Psoas muscle (tissue), 8 donors: ENCODE results near the gene RPL32. TPM values are rescaled to one million over a fixed set of nuclear protein-coding genes. Genes with fewer than 3 reads are reported as not detected.

Experiments
- ATAC-seq, 4 donors: fragments of 200-7000 bp; cut with Tn5 transposase; one replicate each; pipeline ENCODE4 v1.9.1; 2020; ENCODE audit warnings: moderate library complexity in 3 of 4, mild to moderate bottlenecking in 2 of 4
- DNase-seq, 2 donors: peaks; one replicate each; pipeline ENCODE4 v3.0.0-alpha.2; 2020
- H3K27ac ChIP-seq: fragments of 200-600 bp; one replicate; pipeline ENCODE4 v1.8.0; 2022
- H3K27me3 ChIP-seq, 3 donors: fragments of 200-600 bp in 1 of 3; one replicate each; pipeline versions ENCODE4 v1.6.1 to v1.8.0; 2013 to 2022; ENCODE audit warnings: low read length in 2 of 3, mild to moderate bottlenecking in 2 of 3, moderate library complexity in 1 of 3; ENCODE audit not compliant: insufficient read depth in 3 of 3
- H3K36me3 ChIP-seq, 2 donors: fragments of 200-600 bp in 1 of 2; one replicate each; pipeline versions ENCODE4 v1.6.1 to v1.8.0; 2013 to 2022; ENCODE audit warnings: low read depth in 1 of 2, mild to moderate bottlenecking in 1 of 2, moderate library complexity in 1 of 2; ENCODE audit not compliant: insufficient read depth in 1 of 2
- H3K4me1 ChIP-seq: fragments of 200-600 bp; one replicate; pipeline ENCODE4 v1.8.0; 2022
- H3K4me3 ChIP-seq: fragments of 200-600 bp; one replicate; pipeline ENCODE4 v1.8.0; 2022; ENCODE audit warnings: mild to moderate bottlenecking
- H3K9me3 ChIP-seq: fragments of 200-600 bp; one replicate; pipeline ENCODE4 v1.8.0; 2022
- CTCF ChIP-seq: fragments of 200-600 bp; IDR thresholded peaks from one replicate; pipeline ENCODE4 v1.8.0; 2022; ENCODE audit warnings: antibody characterized with exemption
- WGBS, 3 donors: extraction: QIAGEN DNeasy Blood & Tissue Kit; methylation state at CpG; one replicate each; pipeline versions ENCODE4 v1.1.6 to v1.1.7; 2013; 5-methylcytosine and 5-hydroxymethylcytosine counted together
- intact Hi-C, 2 donors: fragments of 100-400 bp; cut with DNase I; formaldehyde crosslinking; loops; one replicate each; pipeline versions ENCODE4 v1.11.0 to v1.14.2; 2022
- polyA plus RNA-seq, 3 donors: library from polyadenylated mRNA; stranded (reverse); fragments of 200-250 nt; gene quantifications; one replicate each; pipeline ENCODE4 v1.2.3, GENCODE V29; 2013
- total RNA-seq, 4 donors: library from RNA; stranded (reverse); fragmentation: NEBNext Ultra II Directional in 2 of 4; extraction: Animal tissue kit (Norgen Biotek cat#: 25700) in 2 of 4; gene quantifications; one replicate each; pipeline versions ENCODE4 v1.2.1 to v1.2.4, GENCODE V29; 2021 to 2023
- donor health status: healthy with polysubstance abuse.
- donor health status: DM: no; HTN: no; CAD: no; lungs with moderate emphysema.
- donor health status: Bipolar disorder and iron deficiency.
- donor health status: healthy.
- donor health status: DM: yes; HTN: yes; CAD: no.
- donor health status: DM: no; HTN: no; CAD: no.
- donor health status: DM: no; HTN: no; CAD: no.
- donor health status: DM: yes; HTN: yes; CAD: no.

Gene RPL32
- total and polyA plus RNA-seq, 7 donors, result 1,418 to 2,939 (median 1,919) TPM

- 27 to 29% (median 29%) methylated on average over 12 of the region's 12 CpGs for WGBS, 3 donors
- intact Hi-C loops, result loop anchor here in 1 of 2 donors (2.0 kb wide), 3 partner anchors 48 to 92 kb away; no protein-coding TSS in a partner anchor
These were observed 42.7 kb downstream of the RPL32 start for GRCh38 chr3:12798559-12799179.

GRCh38 chr3:12797892-12798558 lies 43.3 kb downstream of the RPL32 start:
- Histone ChIP-seq H3K9me3 (no peaks in the 10 kb centered on the region), H3K4me1 (peaks cover 39% of the 10 kb centered on the region), H3K27me3 (no peaks in the 10 kb centered on the region), H3K36me3 (peaks cover 0 to 3% of the 10 kb centered on the region in 2 donors), H3K27ac (peak overlapping the region; percentile 95), H3K4me3 (peak overlapping the region; percentile 84)
- TF ChIP-seq CTCF, result no peak
- ATAC-seq (peak; percentile 7 to 51 (median 28)), DNase-seq (peak in 1 of 2 donors; percentile 78)
- intact Hi-C loops, result loop anchor here in 1 of 2 donors (2.0 kb wide), 3 partner anchors 47 to 91 kb away; no protein-coding TSS in a partner anchor
- 21 to 33% (median 25%) methylated on average over 8 of the region's 8 CpGs for WGBS, 3 donors

More at GRCh38 chr3:12798559-12799179, 42.7 kb downstream of the RPL32 start:
- H3K4me1 ChIP-seq, result peaks cover 39% of the 10 kb centered on the region
- H3K9me3 ChIP-seq, result no peaks in the 10 kb centered on the region
- no peak for TF ChIP-seq CTCF
- no peaks in the 10 kb centered on the region for H3K27me3 ChIP-seq
- peaks cover 0 to 9% of the 10 kb centered on the region in 2 donors for H3K36me3 ChIP-seq
- peak overlapping the region; percentile 84 for H3K4me3 ChIP-seq
- DNase-seq, result peak; percentile 68 to 91
- peak; percentile 80 to 86 (median 82) for ATAC-seq
- H3K27ac ChIP-seq, result peak overlapping the region; percentile 95

- intact Hi-C loops, result no loop called here
- no peaks in the 10 kb centered on the region for H3K36me3 ChIP-seq
- WGBS, 3 donors, result 20 to 35% (median 22%) methylated on average over 10 to 16 of the region's 17 CpGs
- H3K27ac ChIP-seq, result peak overlapping the region; percentile 95
- H3K4me3 ChIP-seq, result peak overlapping the region; percentile 84
- ATAC-seq (peak in 1 of 4 donors; percentile 5), DNase-seq (no peak)
- no peaks in the 10 kb centered on the region for H3K9me3 ChIP-seq
- no peaks in the 10 kb centered on the region for H3K27me3 ChIP-seq
- TF ChIP-seq CTCF, result no peak
- H3K4me1 ChIP-seq, result peaks cover 39% of the 10 kb centered on the region
These were observed 44.1 kb downstream of the RPL32 start for GRCh38 chr3:12797124-12797891.

GRCh38 chr3:12796171-12797123 lies 44.9 kb downstream of the RPL32 start, which contains the start of gene CAND2:
CAND2 (plus strand) TSS chr3:12796680; CDS start chr3:12796721, 41 bp downstream.
- intact Hi-C loops, result no loop called here
- H3K36me3 ChIP-seq, result no peaks in the 10 kb centered on the region
- no peaks in the 10 kb centered on the region for H3K27me3 ChIP-seq
- DNase-seq, result peak; percentile 83 to 90
- no peaks in the 10 kb centered on the region for H3K9me3 ChIP-seq
- peak; percentile 79 to 81 (median 80) for ATAC-seq
- no peak for TF ChIP-seq CTCF
- peaks cover 33% of the 10 kb centered on the region for H3K4me1 ChIP-seq
- 5 to 9% (median 7%) methylated on average over 31 to 61 of the region's 61 CpGs for WGBS, 3 donors
- H3K4me3 ChIP-seq, result peak within 1 kb of the TSS; percentile 84
- H3K27ac ChIP-seq, result peak within 1 kb of the TSS; percentile 95
